ENCODE results near the gene FCGR2B.
"Not testable (repeated sequence)": the region's sequence is repeated elsewhere in the genome, so short reads cannot be mapped to it uniquely, and the experiment has no call there.

The FCGR2B gene

GRCh38 chr1:161647507-161648360 lies 15.2 kb upstream of the FCGR2B start:
- peak; percentile 2 for DNase-seq (ENCODE audit: low read depth, low spot score)

DNA sequence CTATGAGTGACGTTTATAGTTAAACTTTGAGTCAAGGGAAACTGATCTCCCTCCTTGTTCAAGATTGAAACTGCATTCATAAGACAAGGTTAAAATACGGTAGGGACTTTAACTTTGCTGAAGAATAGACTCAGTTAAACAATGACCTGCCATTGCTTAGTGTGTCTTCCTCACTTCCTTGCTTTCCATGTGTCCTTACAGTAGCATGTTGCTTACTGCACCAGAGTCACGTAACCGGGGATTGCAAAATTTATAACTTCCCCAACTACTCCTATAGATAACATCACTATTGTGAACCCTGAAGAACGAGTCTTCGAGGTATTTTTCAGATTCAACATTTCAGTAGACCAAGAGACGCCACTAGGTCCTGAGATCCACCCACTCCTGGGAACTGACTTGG lies 9.4 kb upstream of the FCGR2B start:
- DNase-seq (ENCODE audit: low read depth, low spot score), result not testable (repeated sequence)

DNA sequence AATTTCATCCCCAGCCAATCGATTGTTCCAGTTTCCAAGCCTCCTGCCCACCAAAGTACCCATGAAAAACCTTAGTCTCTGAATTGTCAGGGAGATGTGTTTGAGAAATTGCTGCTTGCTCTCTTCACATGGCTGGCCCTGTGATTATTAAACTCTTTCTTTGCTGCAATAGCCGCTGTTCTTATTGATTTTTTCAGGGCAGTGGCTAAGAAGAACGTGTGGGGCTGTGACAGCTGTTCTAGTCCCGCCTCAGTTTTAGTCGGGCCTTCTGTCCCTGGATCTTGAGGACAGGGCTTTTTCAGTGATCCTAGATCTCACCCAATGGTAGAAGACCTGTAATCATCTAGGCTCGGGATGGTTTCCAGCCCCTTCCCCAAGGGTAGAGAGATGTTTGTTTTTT lies 9.0 kb upstream of the FCGR2B start:
- not testable (repeated sequence) for DNase-seq (ENCODE audit: low read depth, low spot score)

DNA sequence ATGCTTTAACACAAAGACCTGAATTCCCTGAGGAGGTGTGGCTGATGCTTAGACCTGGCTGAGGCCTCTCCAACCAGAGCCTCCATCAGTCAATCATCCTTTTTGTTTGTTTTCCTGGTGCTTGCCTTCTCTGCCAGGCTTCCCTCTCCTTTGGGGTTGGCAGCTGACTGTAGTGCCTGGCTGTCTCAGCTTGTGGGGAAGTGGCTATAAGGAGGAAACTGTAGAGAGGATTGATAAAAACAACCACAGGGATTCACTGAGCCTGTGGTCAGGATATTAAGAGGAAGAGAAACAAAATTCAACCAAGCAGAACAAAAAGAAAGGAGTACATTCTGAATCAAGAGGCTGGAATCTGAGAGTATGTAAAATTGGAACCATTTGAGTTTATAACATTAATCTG lies 4.4 kb upstream of the FCGR2B start:
- DNase-seq (ENCODE audit: low read depth, low spot score), result not testable (repeated sequence)

GRCh38 chr1:161661660-161662311 lies 1.2 kb upstream of the FCGR2B start:
- not testable (repeated sequence) for DNase-seq (ENCODE audit: low read depth, low spot score)

DNA sequence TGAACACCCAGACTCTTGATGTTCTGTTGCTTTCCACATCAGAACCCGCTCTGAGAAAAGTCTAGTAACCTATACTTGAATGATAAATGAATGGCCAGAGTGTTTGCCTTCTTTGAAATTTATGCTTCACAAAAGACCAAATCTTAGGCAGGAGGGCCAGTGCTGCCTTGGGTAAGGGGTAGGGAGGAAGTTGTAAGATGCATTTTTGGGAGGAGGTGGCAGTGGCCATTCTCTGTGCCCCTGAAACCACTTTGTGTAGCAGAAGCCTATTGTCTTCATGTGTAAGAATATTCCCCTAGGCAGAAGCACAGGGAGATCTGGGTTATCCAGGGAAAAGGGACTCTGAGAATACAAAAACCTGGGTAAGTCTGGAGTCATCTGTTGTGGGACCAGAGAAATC lies 626 bp downstream of the FCGR2B start:
- DNase-seq (ENCODE audit: low read depth, low spot score), result not testable (repeated sequence)

- DNase-seq (ENCODE audit: low read depth, low spot score), result not testable (repeated sequence)
Observed at GRCh38 chr1:161664689-161665088, 1.7 kb downstream of the FCGR2B start.

DNA sequence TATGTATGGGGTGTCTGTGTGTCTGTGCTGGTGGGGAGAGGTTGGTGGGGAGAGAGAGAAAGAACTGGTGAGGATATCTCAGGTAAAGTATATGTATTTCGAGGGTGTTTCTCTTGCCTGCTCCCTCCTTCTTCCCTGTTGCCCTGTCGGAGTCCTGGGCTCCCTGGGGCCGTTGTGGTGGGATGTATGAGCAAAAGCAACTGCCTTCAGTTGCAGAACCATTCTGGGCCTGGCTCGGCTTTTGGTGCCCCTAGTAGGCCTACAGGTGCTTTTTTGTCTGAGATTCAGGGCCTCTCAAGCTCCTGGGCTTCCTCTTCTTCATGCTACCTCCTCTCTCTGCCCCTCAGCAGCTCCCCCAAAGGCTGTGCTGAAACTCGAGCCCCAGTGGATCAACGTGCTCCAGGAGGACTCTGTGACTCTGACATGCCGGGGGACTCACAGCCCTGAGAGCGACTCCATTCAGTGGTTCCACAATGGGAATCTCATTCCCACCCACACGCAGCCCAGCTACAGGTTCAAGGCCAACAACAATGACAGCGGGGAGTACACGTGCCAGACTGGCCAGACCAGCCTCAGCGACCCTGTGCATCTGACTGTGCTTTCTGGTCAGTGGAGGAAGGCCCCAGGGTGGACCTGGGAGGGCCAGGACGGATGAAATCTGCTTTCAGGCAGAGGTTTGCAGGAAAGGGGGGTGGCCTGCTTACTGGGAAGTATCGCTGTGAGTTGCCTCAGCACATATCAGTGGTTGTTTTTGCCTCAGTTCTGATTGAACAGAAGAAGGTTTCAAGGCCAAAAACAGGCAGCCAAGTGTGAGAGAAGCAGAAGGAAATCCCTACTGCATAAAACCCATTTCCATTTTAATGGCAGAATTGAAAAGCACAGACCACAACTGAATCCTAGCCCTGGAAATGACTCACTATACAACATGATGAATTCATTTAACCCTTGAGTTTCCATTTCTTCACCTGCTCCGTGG lies 8.4 kb downstream of the FCGR2B start:
- not testable (repeated sequence) for DNase-seq (ENCODE audit: low read depth, low spot score)

- not testable (repeated sequence) for DNase-seq (ENCODE audit: low read depth, low spot score)
Observed at GRCh38 chr1:161673437-161673836, 10.5 kb downstream of the FCGR2B start.

- DNase-seq (ENCODE audit: low read depth, low spot score), result not testable (repeated sequence)
Observed at GRCh38 chr1:161674447-161674846, 11.5 kb downstream of the FCGR2B start.

- DNase-seq (ENCODE audit: low read depth, low spot score), result not testable (repeated sequence)
Observed at GRCh38 chr1:161674908-161675307, 12.0 kb downstream of the FCGR2B start.

GRCh38 chr1:161676441-161676840 lies 13.5 kb downstream of the FCGR2B start:
- DNase-seq (ENCODE audit: low read depth, low spot score), result no peak

DNA sequence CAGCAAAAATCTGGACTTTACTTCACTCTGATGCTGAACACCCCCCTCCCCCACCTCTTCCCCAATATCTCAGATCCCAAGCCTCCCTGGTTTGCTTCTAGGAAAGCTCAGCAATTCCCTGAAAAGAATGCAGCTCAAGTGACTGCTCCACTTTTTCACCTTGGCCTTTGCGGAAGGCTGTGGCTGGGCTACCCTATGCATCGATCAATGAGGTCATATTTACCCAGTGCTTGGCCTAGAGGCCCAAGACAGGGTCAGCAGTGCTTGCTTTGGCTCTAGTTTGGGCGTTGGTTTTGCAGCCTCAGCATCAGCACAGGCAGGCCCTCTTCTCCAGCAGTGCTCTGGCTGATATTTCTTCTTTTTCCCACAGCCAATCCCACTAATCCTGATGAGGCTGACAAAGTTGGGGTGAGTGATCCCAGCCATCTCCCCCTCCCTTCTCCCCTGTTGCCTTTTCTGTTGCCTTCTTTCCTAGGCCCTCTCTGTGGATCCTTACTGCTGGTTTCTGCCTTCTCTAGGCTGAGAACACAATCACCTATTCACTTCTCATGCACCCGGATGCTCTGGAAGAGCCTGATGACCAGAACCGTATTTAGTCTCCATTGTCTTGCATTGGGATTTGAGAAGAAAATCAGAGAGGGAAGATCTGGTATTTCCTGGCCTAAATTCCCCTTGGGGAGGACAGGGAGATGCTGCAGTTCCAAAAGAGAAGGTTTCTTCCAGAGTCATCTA lies 14.2 kb downstream of the FCGR2B start:
- DNase-seq (ENCODE audit: low read depth, low spot score), result no peak

DNA sequence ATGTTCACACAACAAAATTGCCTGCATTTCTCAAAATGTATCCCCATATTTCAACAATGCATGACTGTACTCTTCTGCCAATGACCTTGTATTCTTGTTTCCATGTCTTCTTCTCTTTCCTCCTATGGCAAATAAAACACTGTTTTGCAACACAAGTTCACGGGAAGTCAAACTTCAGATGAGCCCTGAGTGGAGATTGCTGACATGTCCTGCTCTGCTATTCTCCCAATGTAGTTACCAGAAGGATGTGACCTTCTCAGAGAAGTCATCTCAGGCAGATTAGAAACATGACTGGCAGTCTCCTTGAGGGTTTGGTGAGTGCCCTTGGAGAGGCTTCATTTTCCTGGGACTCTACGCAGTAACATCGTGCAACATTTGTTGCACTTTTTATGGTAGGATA lies 15.6 kb downstream of the FCGR2B start:
- DNase-seq (ENCODE audit: low read depth, low spot score), result no peak

- no peak for DNase-seq (ENCODE audit: low read depth, low spot score)
Observed at GRCh38 chr1:161681879-161682278, 18.9 kb downstream of the FCGR2B start.

DNA sequence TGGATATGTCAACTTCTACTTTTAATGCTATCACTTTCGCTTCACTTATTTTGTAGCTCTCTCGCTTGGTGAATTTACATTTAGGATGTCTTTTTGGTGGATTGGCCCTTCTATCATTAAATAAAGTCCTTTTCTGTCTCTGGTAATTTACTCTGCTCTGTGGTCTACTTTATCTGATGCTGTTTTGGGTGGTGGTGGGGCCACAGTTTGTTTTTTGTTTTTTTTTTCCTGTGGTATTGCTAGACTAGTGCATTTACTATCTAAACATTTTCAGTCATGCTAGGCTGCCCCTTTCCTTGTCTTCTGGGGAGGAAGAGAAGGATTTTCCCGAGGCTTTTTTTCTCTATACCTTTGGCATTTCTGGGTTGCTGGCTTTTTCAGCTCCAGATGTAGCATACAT lies 26.0 kb downstream of the FCGR2B start:
- no peak for DNase-seq (ENCODE audit: low read depth, low spot score)

DNA sequence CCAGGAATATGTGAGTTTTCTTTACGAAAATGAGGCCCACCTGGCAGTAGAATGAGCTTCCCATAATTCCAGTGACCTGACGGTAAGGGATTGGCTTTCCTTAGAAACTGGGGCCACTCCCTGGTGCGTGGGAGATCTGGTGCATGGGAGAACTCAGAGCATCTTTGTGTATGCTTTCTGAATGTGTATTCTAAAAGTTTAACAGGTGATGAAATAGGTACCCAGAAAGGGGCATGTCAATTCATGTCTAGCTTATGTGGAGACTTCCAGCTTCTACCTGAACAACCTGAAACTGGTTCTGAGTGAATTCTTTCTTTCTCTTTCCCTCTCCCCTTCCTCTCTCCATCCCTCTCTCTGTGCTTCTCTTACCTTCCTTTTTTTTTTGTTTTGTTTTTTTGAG lies 28.9 kb downstream of the FCGR2B start:
- DNase-seq (ENCODE audit: low read depth, low spot score), result no peak

DNA sequence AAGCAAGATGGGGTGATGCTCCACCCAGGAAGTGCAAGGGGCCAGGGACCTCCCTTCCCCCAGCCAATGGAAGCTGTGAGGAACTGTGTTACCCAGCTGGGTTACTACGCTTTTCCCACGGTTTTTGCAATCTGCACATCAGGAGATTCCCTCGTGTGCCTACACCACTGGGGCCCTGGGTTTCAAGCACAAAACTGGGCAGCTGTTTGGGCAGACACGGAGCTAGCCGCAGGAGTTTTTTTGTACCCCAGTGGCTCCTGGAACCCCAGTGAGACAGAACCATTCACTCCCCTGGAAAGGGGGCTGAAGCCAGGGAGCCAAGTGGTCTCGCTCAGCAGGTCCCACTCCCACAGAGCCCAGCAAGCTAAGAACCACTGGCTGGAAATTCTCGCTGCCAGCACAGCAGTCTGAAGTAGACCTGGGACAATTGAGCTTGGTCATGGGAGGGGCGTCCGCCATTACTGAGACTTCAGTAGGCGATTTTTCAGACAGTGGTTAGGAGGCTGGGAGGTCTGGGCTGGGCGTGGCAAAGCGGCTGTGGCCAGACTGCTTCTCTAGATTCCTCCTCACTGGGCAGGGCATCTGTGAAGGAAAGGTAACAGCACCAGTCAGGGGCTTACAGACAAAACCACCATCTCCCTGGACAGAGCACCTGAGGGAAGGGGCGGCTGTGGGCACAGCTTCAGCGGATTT lies 30.2 kb downstream of the FCGR2B start:
- DNase-seq (ENCODE audit: low read depth, low spot score), result not testable (repeated sequence)

- not testable (repeated sequence) for DNase-seq (ENCODE audit: low read depth, low spot score)
Observed at GRCh38 chr1:161698302-161698701, 35.4 kb downstream of the FCGR2B start.

DNA sequence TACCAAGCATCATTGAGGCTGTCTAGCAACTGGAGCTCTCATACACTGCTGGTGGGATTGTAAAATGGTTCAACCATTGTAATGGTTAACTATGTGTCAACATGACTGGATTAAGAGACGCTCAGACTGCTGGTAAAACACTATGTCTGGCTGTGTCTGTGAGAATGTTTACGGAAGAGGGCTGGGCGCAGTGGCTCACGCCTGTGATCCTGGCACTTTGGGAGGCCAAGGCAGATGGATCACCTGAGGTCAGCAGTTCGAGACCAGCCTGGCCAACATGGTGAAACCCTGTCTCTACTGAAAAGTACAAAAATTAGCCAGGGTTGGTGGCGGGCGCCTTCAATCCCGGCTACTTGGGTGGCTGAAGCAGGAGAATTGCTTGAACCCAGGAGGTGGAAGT lies 39.3 kb downstream of the FCGR2B start:
- no peak for DNase-seq (ENCODE audit: low read depth, low spot score)

Data from brain pericyte (primary cell).